BLaER1 treated with 17β-estradiol and CSF1 and Interleukin-3, amounts not matched to agents 10 nM and 100 nM (cell line): ENCODE results near the gene ZNF318.
A peak's percentile ranks its signal among the peaks of the same experiment; 100 is the strongest.
"Not testable (repeated sequence)": the region's sequence is repeated elsewhere in the genome, so short reads cannot be mapped to it uniquely, and the experiment has no call there.

ENCODE experiments used
- H3K27ac ChIP-seq, 11 experiments: shearing (Covaris generic); formaldehyde crosslinking; 2 replicates each; pipeline ENCODE4 v1.8.1; 2022
- H3K27me3 ChIP-seq, 11 experiments: shearing (Covaris generic); formaldehyde crosslinking; 2 replicates each; pipeline ENCODE4 v1.8.1; 2022
- H3K36me3 ChIP-seq, 11 experiments: shearing (Covaris generic); formaldehyde crosslinking; 2 replicates each; pipeline ENCODE4 v1.8.1; 2022
- H3K4me1 ChIP-seq, 10 experiments: shearing (Covaris generic); formaldehyde crosslinking; 2 replicates each; pipeline ENCODE4 v1.8.1; 2022
- H3K4me2 ChIP-seq, 11 experiments: shearing (Covaris generic); formaldehyde crosslinking; 2 replicates each; pipeline ENCODE4 v1.8.1; 2022
- H3K4me3 ChIP-seq, 10 experiments: shearing (Covaris generic); formaldehyde crosslinking; 2 replicates each; pipeline ENCODE4 v1.8.1; 2022
- H3K9ac ChIP-seq, 11 experiments: shearing (Covaris generic); formaldehyde crosslinking; 2 replicates each; pipeline ENCODE4 v1.8.1; 2022
- H3K9me3 ChIP-seq, 11 experiments: shearing (Covaris generic); formaldehyde crosslinking; replicated peaks in 1 of 11; 2 replicates each; pipeline ENCODE4 v1.8.1; 2022
- H4K20me1 ChIP-seq, 11 experiments: shearing (Covaris generic); formaldehyde crosslinking; 2 replicates each; pipeline ENCODE4 v1.8.1; 2022
- Cebpa-rat ChIP-seq, 11 experiments: shearing (Covaris generic); IDR thresholded peaks; 2 replicates each; pipeline ENCODE4 v1.8.1; 2022

Gene ZNF318

GRCh38 chr6:43389730-43390295 is 20.4 kb upstream of the ZNF318 start:
- Histone ChIP-seq H3K4me2 (peak overlapping the region in 9 of 11 experiments; percentile 1 to 79 (median 71); a peak in 16 of 22 replicates), H3K27me3 (peaks cover 23 to 53% (median 38%) of the 10 kb centered on the region in 11 experiments; a peak in 21 of 22 replicates), H3K9me3 (no peaks in the 10 kb centered on the region), H3K9ac (no peak overlapping the region), H3K36me3 (no peaks in the 10 kb centered on the region), H3K4me3 (no peak overlapping the region), H3K4me1 (peaks cover 24 to 62% (median 40%) of the 10 kb centered on the region in 10 experiments), H3K27ac (no peak overlapping the region), H4K20me1 (no peaks in the 10 kb centered on the region)
- no peak for TF ChIP-seq Cebpa-rat (IDR thresholded peaks at IDR 0.05)

- Histone ChIP-seq H3K27me3 (peaks cover 6 to 46% (median 34%) of the 10 kb centered on the region in 11 experiments), H3K27ac (no peak overlapping the region), H3K9ac (no peak overlapping the region), H3K36me3 (no peaks in the 10 kb centered on the region), H3K4me1 (peaks cover 37 to 65% (median 56%) of the 10 kb centered on the region in 10 experiments), H3K4me3 (no peak overlapping the region), H4K20me1 (peaks cover 0 to 5% (median 0%) of the 10 kb centered on the region in 11 experiments; a peak in 1 of 22 replicates), H3K9me3 (no peaks in the 10 kb centered on the region), H3K4me2 (no peak overlapping the region)
- TF ChIP-seq Cebpa-rat (IDR thresholded peaks at IDR 0.05) = no peak
Measured at GRCh38 chr6:43386492-43386891, 17.0 kb upstream of the ZNF318 start.

- peaks cover 27 to 50% (median 35%) of the 10 kb centered on the region in 10 experiments for H3K4me1 ChIP-seq
- peak overlapping the region in 3 of 10 experiments; percentile 20 to 45 (median 44); a peak in 4 of 20 replicates for H3K4me3 ChIP-seq
- H3K4me2 ChIP-seq = peak overlapping the region; percentile 53 to 91 (median 83)
- H3K27ac ChIP-seq = peak overlapping the region in 10 of 11 experiments; percentile 5 to 81 (median 34); a peak in 15 of 22 replicates
- H3K36me3 ChIP-seq = no peaks in the 10 kb centered on the region
- H3K9me3 ChIP-seq = no peaks in the 10 kb centered on the region
- peak overlapping the region in 2 of 11 experiments; percentile 6 to 62; a peak in 2 of 22 replicates for H3K9ac ChIP-seq
- peaks cover 15 to 61% (median 56%) of the 10 kb centered on the region in 11 experiments for H3K27me3 ChIP-seq
- TF ChIP-seq Cebpa-rat (IDR thresholded peaks at IDR 0.05) = no peak
- H4K20me1 ChIP-seq = peaks cover 0 to 5% (median 0%) of the 10 kb centered on the region in 11 experiments; a peak in 1 of 22 replicates
Measured at GRCh38 chr6:43383021-43383667, 13.7 kb upstream of the ZNF318 start.

- not testable (repeated sequence) for H3K9me3 ChIP-seq, H3K27ac ChIP-seq
- H3K4me2 ChIP-seq = peak overlapping the region in 3 of 11 experiments; percentile 0 to 24 (median 1); a peak in 2 of 22 replicates
Measured at GRCh38 chr6:43380858-43381257, 11.4 kb upstream of the ZNF318 start.

GRCh38 chr6:43378631-43379030 is 9.2 kb upstream of the ZNF318 start:
- no peak for TF ChIP-seq Cebpa-rat (IDR thresholded peaks at IDR 0.05)
- Histone ChIP-seq H3K9me3 (no peaks in the 10 kb centered on the region), H3K4me3 (no peak overlapping the region), H3K9ac (no peak overlapping the region), H4K20me1 (no peaks in the 10 kb centered on the region), H3K36me3 (no peaks in the 10 kb centered on the region), H3K27me3 (peaks cover 15 to 49% (median 43%) of the 10 kb centered on the region in 11 experiments), H3K4me2 (peak overlapping the region in 4 of 11 experiments; percentile 10 to 48 (median 24); a peak in 6 of 22 replicates), H3K27ac (no peak overlapping the region), H3K4me1 (peaks cover 14 to 29% (median 22%) of the 10 kb centered on the region in 10 experiments)

More at GRCh38 chr6:43380858-43381257, 11.4 kb upstream of the ZNF318 start:
- not testable (repeated sequence) for H4K20me1 ChIP-seq, H3K4me3 ChIP-seq, H3K36me3 ChIP-seq, H3K9ac ChIP-seq
- Histone ChIP-seq H3K4me1 (peaks cover 31 to 48% (median 39%) of the 10 kb centered on the region in 10 experiments), H3K27me3 (peaks cover 15 to 57% (median 52%) of the 10 kb centered on the region in 11 experiments)

GRCh38 chr6:43377710-43378229 is 8.3 kb upstream of the ZNF318 start:
- Histone ChIP-seq H3K27me3 (peaks cover 15 to 43% (median 40%) of the 10 kb centered on the region in 11 experiments), H3K36me3 (no peaks in the 10 kb centered on the region), H3K9ac (no peak overlapping the region), H3K9me3 (no peaks in the 10 kb centered on the region), H3K4me2 (peak overlapping the region in 7 of 11 experiments; percentile 7 to 48 (median 15); a peak in 8 of 22 replicates), H3K27ac (no peak overlapping the region), H3K4me3 (no peak overlapping the region), H4K20me1 (no peaks in the 10 kb centered on the region), H3K4me1 (peaks cover 12 to 27% (median 19%) of the 10 kb centered on the region in 10 experiments)
- TF ChIP-seq Cebpa-rat (IDR thresholded peaks at IDR 0.05) = no peak

- Histone ChIP-seq H4K20me1 (no peaks in the 10 kb centered on the region), H3K9me3 (no peaks in the 10 kb centered on the region), H3K27ac (no peak overlapping the region), H3K9ac (no peak overlapping the region), H3K4me1 (peaks cover 6 to 32% (median 19%) of the 10 kb centered on the region in 10 experiments; a peak in 19 of 20 replicates), H3K4me3 (no peak overlapping the region), H3K4me2 (peak overlapping the region in 2 of 11 experiments; percentile 3 to 30; a peak in 2 of 22 replicates), H3K36me3 (no peaks in the 10 kb centered on the region), H3K27me3 (peaks cover 15 to 31% (median 27%) of the 10 kb centered on the region in 11 experiments)
- no peak for TF ChIP-seq Cebpa-rat (IDR thresholded peaks at IDR 0.05)
Measured at GRCh38 chr6:43376551-43376981, 7.1 kb upstream of the ZNF318 start.

- no peaks in the 10 kb centered on the region for H4K20me1 ChIP-seq
- H3K4me1 ChIP-seq = peaks cover 6 to 40% (median 26%) of the 10 kb centered on the region in 10 experiments; a peak in 19 of 20 replicates
- TF ChIP-seq Cebpa-rat (IDR thresholded peaks at IDR 0.05) = no peak
- H3K36me3 ChIP-seq = no peaks in the 10 kb centered on the region
- no peak overlapping the region for H3K27ac ChIP-seq
- peaks cover 14 to 22% (median 19%) of the 10 kb centered on the region in 11 experiments for H3K27me3 ChIP-seq
- H3K4me2 ChIP-seq = no peak overlapping the region
- no peak overlapping the region for H3K4me3 ChIP-seq
- no peak overlapping the region for H3K9ac ChIP-seq
- H3K9me3 ChIP-seq = no peaks in the 10 kb centered on the region
Measured at GRCh38 chr6:43375693-43376092, 6.2 kb upstream of the ZNF318 start.
